Neutrophil (primary cell): ENCODE measurements around the gene LMX1A.

Experiments used
- H3K27ac ChIP-seq: fragments of 200-600 bp; sonication (generic); 2 replicates; pipeline ENCODE4 v1.5.1; 2016; ENCODE audit warnings: mild to moderate bottlenecking, moderate library complexity
- H3K27me3 ChIP-seq: fragments of 200-600 bp; sonication (generic); 2 replicates; pipeline ENCODE4 v1.6.0; 2016; ENCODE audit warnings: mild to moderate bottlenecking
- H3K36me3 ChIP-seq: fragments of 200-600 bp; sonication (generic); 2 replicates; pipeline ENCODE4 v1.5.1; 2017
- H3K4me1 ChIP-seq, 2 experiments: fragments of 200-600 bp in 1 of 2; sonication (generic) in 1 of 2; 1 replicate in 1 of 2; 2 replicates in 1 of 2; pipeline versions ENCODE4 v1.5.1 to v1.6.1; 2013 to 2016; ENCODE audit warnings: low read depth in 1 of 2, low read length in 1 of 2, mild to moderate bottlenecking in 1 of 2, moderate library complexity in 1 of 2; ENCODE audit not compliant: control insufficient read depth in 1 of 2, insufficient read depth in 1 of 2
- H3K4me3 ChIP-seq, 2 experiments: fragments of 200-600 bp in 1 of 2; sonication (generic) in 1 of 2; 1 replicate in 1 of 2; 2 replicates in 1 of 2; pipeline ENCODE4 v1.5.1; 2013 to 2016; ENCODE audit warnings: low read depth in 1 of 2, low read length in 1 of 2, mild to moderate bottlenecking in 1 of 2, moderate library complexity in 1 of 2
- H3K9me3 ChIP-seq: fragments of 200-600 bp; sonication (generic); 2 replicates; pipeline ENCODE4 v1.5.1; 2016
- TF ChIP-seq, protein P1 (sequence below): fragments of 200-600 bp; sonication (generic); IDR thresholded peaks from 2 replicates; pipeline ENCODE4 v1.5.1; 2016; ENCODE audit warnings: antibody characterized with exemption

Gene LMX1A

DNA sequence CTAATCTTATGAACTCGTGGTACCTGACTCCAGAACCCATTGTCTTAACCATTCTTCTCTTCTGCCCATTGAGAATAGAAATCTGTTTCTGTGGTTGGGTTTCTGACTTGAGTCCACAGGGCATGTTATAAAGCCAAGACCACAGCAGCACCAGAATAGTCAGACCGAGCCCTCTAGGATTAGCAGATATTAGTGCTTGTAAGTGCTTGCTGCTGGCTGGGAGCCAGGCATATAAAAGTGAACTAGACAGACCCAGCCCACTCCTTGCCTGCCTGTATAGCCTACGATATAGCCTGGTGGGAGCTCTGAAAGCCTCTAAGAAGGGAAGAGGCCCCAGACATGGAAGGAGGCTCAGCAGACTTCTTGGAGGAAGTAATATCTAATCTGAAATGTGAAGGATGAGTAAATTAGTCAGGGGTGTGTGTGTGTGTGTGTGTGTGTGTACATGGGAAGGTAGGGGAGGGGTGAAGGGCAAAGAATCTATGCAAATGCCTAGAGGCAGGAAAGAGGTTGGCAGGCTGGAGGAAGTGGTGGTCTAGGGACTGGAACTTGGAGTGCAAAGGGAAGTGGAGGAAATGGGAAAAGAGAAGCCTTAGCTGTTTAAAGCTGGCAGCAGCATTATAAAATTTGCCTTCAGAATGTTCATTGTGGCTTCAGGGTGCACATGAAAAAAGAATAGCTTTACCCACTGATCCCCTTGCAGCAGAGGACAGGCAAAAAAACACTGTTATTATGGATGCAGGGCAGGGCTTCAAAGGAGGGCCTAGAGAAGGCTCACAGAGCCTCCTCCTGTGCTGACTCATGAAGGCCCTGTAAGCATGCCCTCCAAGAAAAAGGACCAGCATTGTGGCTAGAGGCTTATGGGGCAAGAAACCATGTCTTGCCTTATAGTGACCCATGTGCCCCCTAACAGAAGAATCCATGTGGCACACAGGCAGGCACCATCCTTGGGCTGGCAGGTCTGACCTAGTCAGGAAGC lies 169.2 kb downstream of the LMX1A start:
- H3K9me3 ChIP-seq, result no peaks in the 10 kb centered on the region
- no peaks in the 10 kb centered on the region for H3K27me3 ChIP-seq
- no peak overlapping the region for H3K27ac ChIP-seq
- TF ChIP-seq, protein P1, sequence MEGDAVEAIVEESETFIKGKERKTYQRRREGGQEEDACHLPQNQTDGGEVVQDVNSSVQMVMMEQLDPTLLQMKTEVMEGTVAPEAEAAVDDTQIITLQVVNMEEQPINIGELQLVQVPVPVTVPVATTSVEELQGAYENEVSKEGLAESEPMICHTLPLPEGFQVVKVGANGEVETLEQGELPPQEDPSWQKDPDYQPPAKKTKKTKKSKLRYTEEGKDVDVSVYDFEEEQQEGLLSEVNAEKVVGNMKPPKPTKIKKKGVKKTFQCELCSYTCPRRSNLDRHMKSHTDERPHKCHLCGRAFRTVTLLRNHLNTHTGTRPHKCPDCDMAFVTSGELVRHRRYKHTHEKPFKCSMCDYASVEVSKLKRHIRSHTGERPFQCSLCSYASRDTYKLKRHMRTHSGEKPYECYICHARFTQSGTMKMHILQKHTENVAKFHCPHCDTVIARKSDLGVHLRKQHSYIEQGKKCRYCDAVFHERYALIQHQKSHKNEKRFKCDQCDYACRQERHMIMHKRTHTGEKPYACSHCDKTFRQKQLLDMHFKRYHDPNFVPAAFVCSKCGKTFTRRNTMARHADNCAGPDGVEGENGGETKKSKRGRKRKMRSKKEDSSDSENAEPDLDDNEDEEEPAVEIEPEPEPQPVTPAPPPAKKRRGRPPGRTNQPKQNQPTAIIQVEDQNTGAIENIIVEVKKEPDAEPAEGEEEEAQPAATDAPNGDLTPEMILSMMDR, result no peak
- H3K4me3 ChIP-seq, result no peak overlapping the region
- no peaks in the 10 kb centered on the region for H3K4me1 ChIP-seq
- no peaks in the 10 kb centered on the region for H3K36me3 ChIP-seq

DNA sequence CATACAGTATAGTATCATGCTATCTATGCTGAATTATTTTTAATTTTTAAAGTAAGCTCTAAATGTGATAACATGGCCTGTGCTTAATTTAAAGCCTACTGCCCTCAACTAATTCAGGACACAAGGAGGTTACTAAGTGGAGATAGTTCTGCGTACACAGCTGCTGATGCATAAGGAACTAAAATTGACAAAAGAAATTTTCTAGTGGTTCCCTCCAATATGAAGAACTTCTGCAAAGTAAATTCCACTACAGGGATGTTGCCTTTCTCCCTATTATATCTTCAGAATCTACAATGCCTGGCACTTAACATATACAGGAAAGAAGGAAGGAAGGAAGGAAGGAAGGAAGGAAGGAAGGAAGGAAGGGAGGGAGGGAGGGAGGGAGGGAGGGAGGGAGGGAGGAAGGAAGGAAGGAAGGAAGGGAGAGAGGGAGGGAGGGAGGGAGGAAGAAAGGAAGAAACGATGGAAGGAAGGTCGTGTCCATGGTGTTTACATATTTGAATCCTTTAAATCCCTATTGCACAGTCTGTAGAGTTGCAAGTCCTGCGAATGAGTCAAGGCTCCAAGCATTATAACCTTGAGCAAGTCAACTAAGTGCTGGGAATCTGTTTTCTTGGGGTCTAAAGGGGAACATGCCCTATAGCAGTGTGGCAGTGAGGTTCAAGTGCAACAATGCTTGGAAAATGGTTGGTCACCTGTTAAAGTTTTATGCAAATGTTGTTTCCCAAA lies 171.2 kb downstream of the LMX1A start:
- TF ChIP-seq, protein P1, result no peak
- no peaks in the 10 kb centered on the region for H3K4me1 ChIP-seq
- no peaks in the 10 kb centered on the region for H3K9me3 ChIP-seq
- H3K4me3 ChIP-seq, result no peak overlapping the region
- H3K36me3 ChIP-seq, result no peaks in the 10 kb centered on the region
- no peaks in the 10 kb centered on the region for H3K27me3 ChIP-seq
- H3K27ac ChIP-seq, result no peak overlapping the region

DNA sequence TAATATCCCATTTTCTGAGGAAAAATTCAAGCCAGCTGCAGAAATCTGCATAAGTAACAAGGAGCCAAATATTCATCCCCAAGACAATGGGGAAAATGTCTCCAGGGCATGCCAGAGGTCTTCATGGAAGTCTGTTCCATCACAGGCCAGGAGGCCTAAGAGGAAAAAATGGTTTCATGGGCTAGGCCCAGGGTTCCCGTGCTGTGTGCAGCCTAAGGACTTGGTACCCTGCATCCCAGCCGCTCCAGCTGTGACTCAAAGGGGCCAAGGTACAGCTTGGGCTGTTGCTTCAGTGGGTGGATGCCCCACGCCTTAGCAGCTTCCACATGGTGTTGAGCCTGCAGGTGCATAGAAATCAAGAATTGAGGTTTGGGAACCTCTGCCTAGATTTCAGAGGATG lies 173.5 kb downstream of the LMX1A start:
- Histone ChIP-seq H3K27ac (no peak overlapping the region), H3K27me3 (no peaks in the 10 kb centered on the region), H3K9me3 (no peaks in the 10 kb centered on the region), H3K4me3 (no peak overlapping the region), H3K4me1 (no peaks in the 10 kb centered on the region), H3K36me3 (no peaks in the 10 kb centered on the region)
- TF ChIP-seq, protein P1, result no peak

DNA sequence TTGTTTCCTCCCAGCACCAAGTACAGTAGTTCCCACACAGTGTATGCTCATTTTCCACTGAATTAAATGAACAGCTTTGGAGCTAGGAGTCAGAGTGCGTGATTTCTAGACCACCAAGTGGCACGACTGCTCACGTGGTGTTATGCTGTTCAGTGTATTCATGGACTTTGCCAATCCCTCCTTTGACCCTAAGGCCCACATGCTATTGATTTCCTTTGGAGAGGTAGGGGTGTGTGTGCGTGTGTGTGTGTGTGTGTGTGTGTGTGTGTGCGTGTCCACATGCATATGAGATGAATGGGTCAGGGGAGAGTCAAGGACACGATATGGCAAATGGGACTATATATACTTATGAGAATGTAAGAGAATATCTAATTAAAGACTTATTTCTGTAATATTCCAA lies 177.2 kb downstream of the LMX1A start:
- no peak overlapping the region for H3K4me3 ChIP-seq
- no peaks in the 10 kb centered on the region for H3K27me3 ChIP-seq
- H3K27ac ChIP-seq, result no peak overlapping the region
- TF ChIP-seq, protein P1, result no peak
- no peaks in the 10 kb centered on the region for H3K36me3 ChIP-seq
- H3K4me1 ChIP-seq, result no peaks in the 10 kb centered on the region
- no peaks in the 10 kb centered on the region for H3K9me3 ChIP-seq

DNA sequence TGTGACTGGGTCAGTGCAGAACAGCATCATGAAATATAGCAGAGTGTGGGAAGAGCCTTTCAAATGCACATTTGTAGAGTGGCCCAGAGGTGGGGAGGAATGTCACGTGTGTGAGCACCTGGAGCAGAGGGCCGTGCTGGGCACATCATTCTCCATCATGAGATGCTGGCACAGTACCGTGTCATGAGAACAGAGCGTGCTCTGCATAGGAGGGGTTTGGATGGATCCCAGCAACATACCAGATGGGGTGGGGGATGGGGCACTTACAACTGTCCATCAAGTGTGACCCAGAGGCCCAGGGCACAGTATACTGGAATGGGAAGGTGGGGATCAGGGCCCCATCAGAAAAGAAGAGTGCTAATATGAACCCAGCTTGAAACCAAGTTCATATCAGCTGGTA lies 182.0 kb downstream of the LMX1A start:
- Histone ChIP-seq H3K27me3 (no peaks in the 10 kb centered on the region), H3K36me3 (no peaks in the 10 kb centered on the region), H3K4me1 (no peaks in the 10 kb centered on the region), H3K9me3 (no peaks in the 10 kb centered on the region), H3K4me3 (no peak overlapping the region), H3K27ac (no peak overlapping the region)
- TF ChIP-seq, protein P1, result no peak
